Activated naive CD4-positive, alpha-beta T cell treated with Interleukin-2 at 50 U/mL for 16 hours (primary cell): Measurements from ENCODE around the gene MRPL45.
A peak's percentile ranks its signal among the peaks of the same experiment; 100 is the strongest.

Experiments
- DNase-seq: peaks from one replicate; pipeline ENCODE4 v3.0.0-alpha.2; 2020

The MRPL45 gene

GRCh38 chr17:38350035-38350434 lies 53.1 kb downstream of the MRPL45 start:
- no peak for DNase-seq

GRCh38 chr17:38351412-38352222 lies 54.6 kb downstream of the MRPL45 start, which contains the start of gene SOCS7:
TSS of gene SOCS7 (plus strand) at chr17:38351844. CDS start at chr17:38352053, 209 bp downstream.
- peak; percentile 94 for DNase-seq

- DNase-seq: peak; percentile 21
Observed at GRCh38 chr17:38352245-38353085, 55.5 kb downstream of the MRPL45 start.

GRCh38 chr17:38353086-38353604 lies 56.2 kb downstream of the MRPL45 start:
- DNase-seq: no peak

GRCh38 chr17:38353668-38354067 lies 56.7 kb downstream of the MRPL45 start:
- no peak for DNase-seq

GRCh38 chr17:38354466-38354865 lies 57.5 kb downstream of the MRPL45 start:
- DNase-seq: no peak

- no peak for DNase-seq
Observed at GRCh38 chr17:38355251-38355650, 58.3 kb downstream of the MRPL45 start.

- no peak for DNase-seq
Observed at GRCh38 chr17:38357486-38358123, 60.6 kb downstream of the MRPL45 start.

GRCh38 chr17:38358586-38359513 lies 61.9 kb downstream of the MRPL45 start:
- DNase-seq: no peak

- no peak for DNase-seq
Observed at GRCh38 chr17:38361694-38362465, 64.9 kb downstream of the MRPL45 start.

- DNase-seq: no peak
Observed at GRCh38 chr17:38363016-38363415, 66.0 kb downstream of the MRPL45 start.

GRCh38 chr17:38364741-38365140 lies 67.8 kb downstream of the MRPL45 start:
- DNase-seq: no peak

GRCh38 chr17:38369124-38369886 lies 72.3 kb downstream of the MRPL45 start:
- no peak for DNase-seq
